Measurements from ENCODE around the gene ITIH4. TPM values are rescaled to one million over a fixed set of nuclear protein-coding genes. Genes with fewer than 3 reads are reported as not detected.

The ITIH4 gene
- total and polyA plus RNA-seq, 2 of the 13 experiments (the other 11 are each of a cell fraction or from before 2014, with no cell fraction given): 2.7 to 5.3 TPM

DNA sequence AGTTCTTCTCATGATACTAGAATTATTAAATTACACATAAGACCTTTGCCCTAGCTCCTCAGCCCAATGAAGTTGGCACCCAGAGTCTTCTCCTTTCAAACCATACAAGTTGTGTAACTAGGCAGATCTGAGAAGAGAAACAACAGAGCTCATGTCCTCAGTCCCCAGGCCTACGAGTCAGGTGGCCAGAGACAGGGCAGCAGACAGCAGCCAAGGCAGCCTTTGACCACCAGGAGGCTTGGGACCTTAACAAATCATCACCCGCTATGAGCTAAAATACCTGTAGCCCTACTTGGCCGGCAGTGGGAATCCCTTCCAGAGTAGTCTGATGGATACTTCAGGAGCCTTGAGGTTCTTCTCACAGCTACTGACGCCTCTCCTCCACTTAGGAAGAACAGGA, 48.6 kb upstream of the ITIH4 start:
- Histone ChIP-seq H2AFZ (ENCODE audit: low read length) (no peak overlapping the region), H3K9ac (ENCODE audit: insufficient read depth, low read depth, low read length) (no peak overlapping the region), H3K27me3 (ENCODE audit: control insufficient read depth in 1 of 2, insufficient read depth in 2 of 2, low read length in 2 of 2) (no peaks in the 10 kb centered on the region), H3K9me3 (ENCODE audit: low read length) (no peaks in the 10 kb centered on the region), H4K20me1 (ENCODE audit: insufficient read depth, low read length) (no peaks in the 10 kb centered on the region), H3K4me1 (ENCODE audit: insufficient read depth, low read length) (peaks cover 7% of the 10 kb centered on the region), H3K4me3 (replicated peaks in 1 of 3; ENCODE audit: insufficient read depth in 1 of 3, low read depth in 2 of 3, low read length in 3 of 3) (no peak overlapping the region), H3K36me3 (replicated peaks in 1 of 2; ENCODE audit: control insufficient read depth in 1 of 2, insufficient read depth in 2 of 2, low read length in 2 of 2) (0 out of 5 replicates have a peak, but pooled peaks cover 0 to 3% of the 10 kb centered on the region in 2 experiments), H3K79me2 (ENCODE audit: insufficient read depth, low read length) (no peaks in the 10 kb centered on the region), H3K4me2 (ENCODE audit: low read depth, low read length) (no peak overlapping the region), H3K27ac (ENCODE audit: extremely low read length, insufficient read depth, low read length) (no peak overlapping the region)
- in situ Hi-C loops (cut with HindIII; ENCODE audit: extremely low pct_ligation_motif_present, low pct_unique_long_range_greater_than_20kb): no loop called here
- WGBS (ENCODE audit: low lambda C conversion rate): 91% methylated on average over 4 of the region's 4 CpGs
- FAIRE-seq (no peak), ATAC-seq (peak; percentile 85), DNase-seq (ENCODE audit: low spot score) (no peak)
- intact Hi-C loops (cut with micrococcal nuclease; ENCODE audit: unreplicated experiment): no loop called here
- no TSS peak for BruUV-seq (replicated peaks)
- POLR2A ChIA-PET: no interaction called here
- CTCF ChIA-PET (ENCODE audit: low intra/inter-chr PET ratio, low total read pairs): no interaction called here
- peak; percentile 7; the same call in 1 of the 2 replicates for TF ChIP-seq SMC3 (IDR thresholded peaks at IDR 0.05; ENCODE audit: low read length)
- TF ChIP-seq STAG1 (CRISPR knock-in tag; IDR thresholded peaks at IDR 0.05): 0 out of 2 replicates have a peak, but pooled peaks have one; percentile 18
- no peak for TF ChIP-seq KLF9 (CRISPR knock-in tag; IDR thresholded peaks at IDR 0.05; ENCODE audit: low read depth)
- TF ChIP-seq, protein P1, sequence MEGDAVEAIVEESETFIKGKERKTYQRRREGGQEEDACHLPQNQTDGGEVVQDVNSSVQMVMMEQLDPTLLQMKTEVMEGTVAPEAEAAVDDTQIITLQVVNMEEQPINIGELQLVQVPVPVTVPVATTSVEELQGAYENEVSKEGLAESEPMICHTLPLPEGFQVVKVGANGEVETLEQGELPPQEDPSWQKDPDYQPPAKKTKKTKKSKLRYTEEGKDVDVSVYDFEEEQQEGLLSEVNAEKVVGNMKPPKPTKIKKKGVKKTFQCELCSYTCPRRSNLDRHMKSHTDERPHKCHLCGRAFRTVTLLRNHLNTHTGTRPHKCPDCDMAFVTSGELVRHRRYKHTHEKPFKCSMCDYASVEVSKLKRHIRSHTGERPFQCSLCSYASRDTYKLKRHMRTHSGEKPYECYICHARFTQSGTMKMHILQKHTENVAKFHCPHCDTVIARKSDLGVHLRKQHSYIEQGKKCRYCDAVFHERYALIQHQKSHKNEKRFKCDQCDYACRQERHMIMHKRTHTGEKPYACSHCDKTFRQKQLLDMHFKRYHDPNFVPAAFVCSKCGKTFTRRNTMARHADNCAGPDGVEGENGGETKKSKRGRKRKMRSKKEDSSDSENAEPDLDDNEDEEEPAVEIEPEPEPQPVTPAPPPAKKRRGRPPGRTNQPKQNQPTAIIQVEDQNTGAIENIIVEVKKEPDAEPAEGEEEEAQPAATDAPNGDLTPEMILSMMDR (CRISPR knock-in tag; IDR thresholded peaks at IDR 0.05): peak; percentile 25; the same call in 1 of the 2 replicates

GRCh38 chr3:52877085-52877484, 46.6 kb upstream of the ITIH4 start:
- Histone ChIP-seq H3K79me2 (ENCODE audit: insufficient read depth, low read length) (no peaks in the 10 kb centered on the region), H3K27me3 (ENCODE audit: control insufficient read depth in 1 of 2, insufficient read depth in 2 of 2, low read length in 2 of 2) (no peaks in the 10 kb centered on the region), H3K9me3 (ENCODE audit: low read length) (no peaks in the 10 kb centered on the region), H4K20me1 (ENCODE audit: insufficient read depth, low read length) (no peaks in the 10 kb centered on the region), H3K9ac (ENCODE audit: insufficient read depth, low read depth, low read length) (no peak overlapping the region), H3K36me3 (replicated peaks in 1 of 2; ENCODE audit: control insufficient read depth in 1 of 2, insufficient read depth in 2 of 2, low read length in 2 of 2) (0 out of 5 replicates have a peak, but pooled peaks cover 0 to 3% of the 10 kb centered on the region in 2 experiments), H2AFZ (ENCODE audit: low read length) (no peak overlapping the region), H3K4me2 (ENCODE audit: low read depth, low read length) (no peak overlapping the region), H3K4me1 (ENCODE audit: insufficient read depth, low read length) (peaks cover 15% of the 10 kb centered on the region), H3K27ac (ENCODE audit: extremely low read length, insufficient read depth, low read length) (no peak overlapping the region), H3K4me3 (replicated peaks in 1 of 3; ENCODE audit: insufficient read depth in 1 of 3, low read depth in 2 of 3, low read length in 3 of 3) (no peak overlapping the region)
- ChIA-PET POLR2A (no interaction called here), CTCF (ENCODE audit: low intra/inter-chr PET ratio, low total read pairs) (no interaction called here)
- FAIRE-seq (no peak), DNase-seq (ENCODE audit: low spot score) (no peak), ATAC-seq (no peak)
- intact Hi-C loops (cut with micrococcal nuclease; ENCODE audit: unreplicated experiment) (no loop called here), in situ Hi-C loops (cut with HindIII; ENCODE audit: extremely low pct_ligation_motif_present, low pct_unique_long_range_greater_than_20kb) (no loop called here)
- 97% methylated on average over 3 of the region's 3 CpGs for WGBS (ENCODE audit: low lambda C conversion rate)
- BruUV-seq (replicated peaks): no TSS peak
- TF ChIP-seq, protein P2, sequence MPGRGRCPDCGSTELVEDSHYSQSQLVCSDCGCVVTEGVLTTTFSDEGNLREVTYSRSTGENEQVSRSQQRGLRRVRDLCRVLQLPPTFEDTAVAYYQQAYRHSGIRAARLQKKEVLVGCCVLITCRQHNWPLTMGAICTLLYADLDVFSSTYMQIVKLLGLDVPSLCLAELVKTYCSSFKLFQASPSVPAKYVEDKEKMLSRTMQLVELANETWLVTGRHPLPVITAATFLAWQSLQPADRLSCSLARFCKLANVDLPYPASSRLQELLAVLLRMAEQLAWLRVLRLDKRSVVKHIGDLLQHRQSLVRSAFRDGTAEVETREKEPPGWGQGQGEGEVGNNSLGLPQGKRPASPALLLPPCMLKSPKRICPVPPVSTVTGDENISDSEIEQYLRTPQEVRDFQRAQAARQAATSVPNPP (CRISPR knock-in tag; IDR thresholded peaks at IDR 0.05): no peak
- TF ChIP-seq ZNF770 (CRISPR knock-in tag; IDR thresholded peaks at IDR 0.05) (no peak), AKAP8 (CRISPR knock-in tag; IDR thresholded peaks at IDR 0.05) (no peak), BCL6 (CRISPR knock-in tag; IDR thresholded peaks at IDR 0.05) (no peak), ARNT2 (CRISPR knock-in tag; IDR thresholded peaks at IDR 0.05; ENCODE audit: low read depth) (no peak), ZNF674 (CRISPR knock-in tag; IDR thresholded peaks at IDR 0.05; ENCODE audit: low read depth) (no peak), ZNF737 (CRISPR knock-in tag; IDR thresholded peaks at IDR 0.05; ENCODE audit: borderline replicate concordance) (no peak), JARID2 (CRISPR knock-in tag; IDR thresholded peaks at IDR 0.05; ENCODE audit: insufficient replicate concordance) (no peak)
- TF ChIP-seq, protein P3, sequence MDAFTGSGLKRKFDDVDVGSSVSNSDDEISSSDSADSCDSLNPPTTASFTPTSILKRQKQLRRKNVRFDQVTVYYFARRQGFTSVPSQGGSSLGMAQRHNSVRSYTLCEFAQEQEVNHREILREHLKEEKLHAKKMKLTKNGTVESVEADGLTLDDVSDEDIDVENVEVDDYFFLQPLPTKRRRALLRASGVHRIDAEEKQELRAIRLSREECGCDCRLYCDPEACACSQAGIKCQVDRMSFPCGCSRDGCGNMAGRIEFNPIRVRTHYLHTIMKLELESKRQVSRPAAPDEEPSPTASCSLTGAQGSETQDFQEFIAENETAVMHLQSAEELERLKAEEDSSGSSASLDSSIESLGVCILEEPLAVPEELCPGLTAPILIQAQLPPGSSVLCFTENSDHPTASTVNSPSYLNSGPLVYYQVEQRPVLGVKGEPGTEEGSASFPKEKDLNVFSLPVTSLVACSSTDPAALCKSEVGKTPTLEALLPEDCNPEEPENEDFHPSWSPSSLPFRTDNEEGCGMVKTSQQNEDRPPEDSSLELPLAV (CRISPR knock-in tag; conservative IDR thresholded peaks at IDR 0.05; ENCODE audit: low read depth): no peak

Measured in HepG2 (cell line).